ENCODE measurements around the gene ZNF575. TPM values are rescaled to one million over a fixed set of nuclear protein-coding genes. Genes with fewer than 3 reads are reported as not detected.

ZNF575 gene
- total and polyA plus RNA-seq, 2 donors (not counting 3 experiments of a cell fraction or from before 2014, with no cell fraction given), result 0.57 to 3.0 TPM

DNA sequence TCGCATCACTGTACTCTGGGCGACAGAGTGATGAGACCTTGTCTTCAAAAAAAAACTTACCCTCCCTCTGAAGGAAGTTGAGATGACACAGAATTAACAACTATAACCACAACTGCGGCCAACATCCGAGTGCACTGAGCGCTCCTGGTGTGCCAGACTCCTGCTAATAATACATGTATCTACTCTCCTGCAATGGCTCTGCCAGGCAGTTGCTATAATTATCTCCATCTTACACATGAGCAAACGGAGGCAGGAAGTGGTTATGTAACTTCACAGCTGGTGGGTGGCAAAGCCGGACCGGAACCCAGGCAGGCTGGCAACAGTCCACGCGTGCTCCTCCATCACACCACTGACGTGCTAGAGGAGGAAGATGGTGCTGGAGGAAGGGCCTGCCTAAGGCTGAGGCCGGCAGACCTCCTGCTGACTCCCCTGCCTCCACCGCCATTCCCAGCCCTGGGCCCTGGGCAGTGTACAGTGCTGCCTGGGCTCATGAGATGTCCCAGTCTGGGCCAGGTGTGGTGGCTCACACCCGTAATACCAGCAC, 29.8 kb downstream of the ZNF575 start:
- no peak overlapping the region for H2AFZ ChIP-seq (ENCODE audit: low read depth, low read length)
- ChIA-PET POLR2A (no interaction called here), CTCF (interaction anchor here (1.0 to 1.5 kb wide), 2 partner anchors 12 to 31 kb away, joined by 3 to 4 read pairs; partner anchors contain the start of gene XRCC1)
- no peaks in the 10 kb centered on the region for H3K9me3 ChIP-seq (replicated peaks; ENCODE audit: control insufficient read depth, insufficient read depth, low read length)
- H3K9ac ChIP-seq (replicated peaks; ENCODE audit: extremely low read depth, insufficient read depth, low read length), result no peak overlapping the region
- H4K20me1 ChIP-seq (replicated peaks; ENCODE audit: control insufficient read depth, extremely low read depth, insufficient read depth, low read length), result no peaks in the 10 kb centered on the region
- DNase-seq (ENCODE audit: low read depth, low spot score) (peak; percentile 53), FAIRE-seq (no peak)
- no peaks in the 10 kb centered on the region for H3K4me1 ChIP-seq (ENCODE audit: control insufficient read depth, extremely low read depth, insufficient read depth, low read length)
- no peak overlapping the region for H3K27ac ChIP-seq (ENCODE audit: insufficient read depth, low read depth, low read length)
- H3K27me3 ChIP-seq (ENCODE audit: control insufficient read depth in 2 of 2, insufficient read depth in 2 of 2, low read length in 2 of 2), result no peaks in the 10 kb centered on the region
- no peaks in the 10 kb centered on the region for H3K9me1 ChIP-seq (replicated peaks; ENCODE audit: control insufficient read depth, extremely low read depth, insufficient read depth, low read length)
- intact Hi-C loops (cut with micrococcal nuclease), result no loop called here
- no peaks in the 10 kb centered on the region for H3K79me2 ChIP-seq (ENCODE audit: control insufficient read depth, insufficient read depth, low read length)
- BruUV-seq (replicated peaks), result no TSS peak
- no peak for TF ChIP-seq POLR2AphosphoS5 (IDR thresholded peaks at IDR 0.05; ENCODE audit: insufficient read depth, low read depth, low read length)
- no peak for TF ChIP-seq POLR2A (IDR thresholded peaks at IDR 0.05; ENCODE audit: low read depth, low read length)
- TF ChIP-seq, protein P1, sequence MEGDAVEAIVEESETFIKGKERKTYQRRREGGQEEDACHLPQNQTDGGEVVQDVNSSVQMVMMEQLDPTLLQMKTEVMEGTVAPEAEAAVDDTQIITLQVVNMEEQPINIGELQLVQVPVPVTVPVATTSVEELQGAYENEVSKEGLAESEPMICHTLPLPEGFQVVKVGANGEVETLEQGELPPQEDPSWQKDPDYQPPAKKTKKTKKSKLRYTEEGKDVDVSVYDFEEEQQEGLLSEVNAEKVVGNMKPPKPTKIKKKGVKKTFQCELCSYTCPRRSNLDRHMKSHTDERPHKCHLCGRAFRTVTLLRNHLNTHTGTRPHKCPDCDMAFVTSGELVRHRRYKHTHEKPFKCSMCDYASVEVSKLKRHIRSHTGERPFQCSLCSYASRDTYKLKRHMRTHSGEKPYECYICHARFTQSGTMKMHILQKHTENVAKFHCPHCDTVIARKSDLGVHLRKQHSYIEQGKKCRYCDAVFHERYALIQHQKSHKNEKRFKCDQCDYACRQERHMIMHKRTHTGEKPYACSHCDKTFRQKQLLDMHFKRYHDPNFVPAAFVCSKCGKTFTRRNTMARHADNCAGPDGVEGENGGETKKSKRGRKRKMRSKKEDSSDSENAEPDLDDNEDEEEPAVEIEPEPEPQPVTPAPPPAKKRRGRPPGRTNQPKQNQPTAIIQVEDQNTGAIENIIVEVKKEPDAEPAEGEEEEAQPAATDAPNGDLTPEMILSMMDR (IDR thresholded peaks at IDR 0.05; ENCODE audit: extremely low read depth in 1 of 2, insufficient read depth in 1 of 2, low read depth in 1 of 2, low read length in 2 of 2), result no peak
- TF ChIP-seq JUN (IDR thresholded peaks at IDR 0.05; ENCODE audit: borderline replicate concordance, insufficient read depth, insufficient read length, low read depth), result no peak
- no peak overlapping the region for H3K4me3 ChIP-seq (replicated peaks in 1 of 3; ENCODE audit: insufficient read depth in 1 of 3, low read depth in 1 of 3, low read length in 3 of 3)
- H3K36me3 ChIP-seq (ENCODE audit: control insufficient read depth in 2 of 2, extremely low read depth in 1 of 2, insufficient read depth in 2 of 2, low read length in 2 of 2), result peaks cover 0 to 9% of the 10 kb centered on the region in 2 experiments
- dilution Hi-C loops (cut with MboI; ENCODE audit: extremely low pct_ligation_motif_present, low sequenced_read_pairs), result no loop called here
- H3K4me2 ChIP-seq (ENCODE audit: insufficient read depth, low read length), result no peak overlapping the region

DNA sequence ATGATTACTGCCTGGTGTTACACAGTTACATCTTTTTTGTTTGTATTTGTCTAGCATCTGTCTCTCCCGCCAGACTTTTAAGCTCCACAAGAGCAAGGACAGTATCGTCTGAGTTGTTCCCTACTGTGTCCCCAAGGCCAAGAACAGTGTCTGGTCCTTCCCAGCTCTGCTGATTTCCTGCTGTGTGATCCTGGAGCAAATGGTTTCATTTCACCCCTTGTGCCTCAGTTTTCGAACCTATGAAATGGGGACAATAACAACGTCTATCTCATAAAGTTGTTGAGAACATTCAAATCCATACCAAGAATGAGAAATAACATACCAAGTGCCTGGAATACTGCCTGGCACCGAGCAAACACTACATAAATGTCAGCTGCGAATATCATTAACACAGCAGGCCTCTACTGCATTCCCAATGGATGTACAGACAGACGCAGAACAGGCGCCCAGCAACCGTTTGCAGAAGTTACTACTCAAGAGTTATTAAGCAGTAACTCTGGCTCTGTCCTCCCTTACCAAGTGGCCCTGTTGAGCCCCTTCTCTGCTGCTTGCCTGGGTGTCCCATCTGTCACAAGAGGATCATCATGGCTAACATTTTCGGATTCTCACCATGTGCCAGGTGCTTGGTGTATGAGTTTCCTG, 30.9 kb downstream of the ZNF575 start:
- H2AFZ ChIP-seq (ENCODE audit: low read depth, low read length), result no peak overlapping the region
- dilution Hi-C loops (cut with MboI; ENCODE audit: extremely low pct_ligation_motif_present, low sequenced_read_pairs), result no loop called here
- H3K9me3 ChIP-seq (replicated peaks; ENCODE audit: control insufficient read depth, insufficient read depth, low read length), result no peaks in the 10 kb centered on the region
- TF ChIP-seq, protein P1 (IDR thresholded peaks at IDR 0.05; ENCODE audit: extremely low read depth in 1 of 2, insufficient read depth in 1 of 2, low read depth in 1 of 2, low read length in 2 of 2), result no peak
- no peak for TF ChIP-seq GATA2 (IDR thresholded peaks at IDR 0.05; ENCODE audit: insufficient read depth, insufficient read length, low read depth, low read length)
- TF ChIP-seq EZH2 (IDR thresholded peaks at IDR 0.05; ENCODE audit: borderline replicate concordance, low read depth, low read length, severe bottlenecking), result no peak
- ChIA-PET CTCF (interaction anchor here (1.5 to 2.8 kb wide), 2 partner anchors 9 to 30 kb away, joined by 3 to 20 read pairs; no protein-coding TSS in a partner anchor), POLR2A (no interaction called here)
- H4K20me1 ChIP-seq (replicated peaks; ENCODE audit: control insufficient read depth, extremely low read depth, insufficient read depth, low read length), result no peaks in the 10 kb centered on the region
- H3K4me1 ChIP-seq (ENCODE audit: control insufficient read depth, extremely low read depth, insufficient read depth, low read length), result no peaks in the 10 kb centered on the region
- DNase-seq (ENCODE audit: low read depth, low spot score) (no peak), FAIRE-seq (no peak)
- no peaks in the 10 kb centered on the region for H3K9me1 ChIP-seq (replicated peaks; ENCODE audit: control insufficient read depth, extremely low read depth, insufficient read depth, low read length)
- intact Hi-C loops (cut with micrococcal nuclease), result no loop called here
- H3K27ac ChIP-seq (ENCODE audit: insufficient read depth, low read depth, low read length), result no peak overlapping the region
- H3K27me3 ChIP-seq (ENCODE audit: control insufficient read depth in 2 of 2, insufficient read depth in 2 of 2, low read length in 2 of 2), result no peaks in the 10 kb centered on the region
- peaks cover 0 to 9% of the 10 kb centered on the region in 2 experiments for H3K36me3 ChIP-seq (ENCODE audit: control insufficient read depth in 2 of 2, extremely low read depth in 1 of 2, insufficient read depth in 2 of 2, low read length in 2 of 2)
- H3K4me3 ChIP-seq (replicated peaks in 1 of 3; ENCODE audit: insufficient read depth in 1 of 3, low read depth in 1 of 3, low read length in 3 of 3), result no peak overlapping the region
- no peak overlapping the region for H3K4me2 ChIP-seq (ENCODE audit: insufficient read depth, low read length)
- no peak overlapping the region for H3K9ac ChIP-seq (replicated peaks; ENCODE audit: extremely low read depth, insufficient read depth, low read length)
- H3K79me2 ChIP-seq (ENCODE audit: control insufficient read depth, insufficient read depth, low read length), result no peaks in the 10 kb centered on the region
- no TSS peak for BruUV-seq (replicated peaks)

All from endothelial cell of umbilical vein (primary cell).